GM12878 (cell line): ENCODE data around the gene ZBTB32. TPM values are rescaled to one million over a fixed set of nuclear protein-coding genes. Genes with fewer than 3 reads are reported as not detected.

Experiments
- ATAC-seq: fragments of 200-7000 bp; cut with Tn5 transposase; 3 replicates; pipeline ENCODE4 v1.9.1; 2020; ENCODE audit warnings: mild to moderate bottlenecking, moderate library complexity
- BruUV-seq: library from RNA; stranded (reverse); fragments of 400-500 nt; replicated peaks from 2 replicates; lab custom pipeline; 2021; lab: Mats Ljungman, UMichigan
- CTCF ChIA-PET: fragments of 300-600 bp; sonication (Branson Sonifier 250); formaldehyde crosslinking; extraction: SDS; loops from one replicate; lab custom pipeline; 2021; ENCODE audit warnings: inconsistent platforms; lab: Yijun Ruan, JAX
- POLR2A ChIA-PET: fragments of 350-600 bp; formaldehyde crosslinking; extraction: SDS; loops from one replicate; lab custom pipeline; 2021; ENCODE audit warnings: inconsistent platforms; lab: Charles Lee
- RAD21 ChIA-PET: fragments of 300-600 bp; sonication (Branson Sonifier 250); formaldehyde crosslinking; loops from one replicate; lab custom pipeline; 2023; ENCODE audit warnings: antibody characterized with exemption; ENCODE audit not compliant: unreplicated experiment; lab: Charles Lee
- SMC1A ChIA-PET: fragments of 300-600 bp; sonication (Branson Sonifier 250); formaldehyde crosslinking; loops from one replicate; lab custom pipeline; 2023; ENCODE audit not compliant: unreplicated experiment, uncharacterized antibody; lab: Charles Lee
- DNase-seq: peaks from one replicate; pipeline ENCODE4 v3.0.0-alpha.2; 2011; ENCODE audit warnings: low read depth, low spot score
- FAIRE-seq: peaks from 3 replicates; lab custom pipeline; 2011; peaks lifted over from hg19 to GRCh38; lab: Jason Lieb, UNC
- H2AFZ ChIP-seq: 2 replicates; pipeline ENCODE4 v1.6.0; 2011; ENCODE audit warnings: low read depth, low read length, control low read depth; ENCODE audit not compliant: control insufficient read depth
- H3K27ac ChIP-seq: 2 replicates; pipeline ENCODE4 v1.5.1; 2011; ENCODE audit warnings: control low read depth; ENCODE audit not compliant: control insufficient read depth, insufficient read depth
- H3K27me3 ChIP-seq, 2 experiments: replicated peaks in 1 of 2; 2 replicates each; pipeline versions ENCODE4 v1.6.0 to v1.6.1; 2011; ENCODE audit warnings: low read length in 1 of 2; ENCODE audit not compliant: control insufficient read depth in 2 of 2, insufficient read depth in 2 of 2
- H3K36me3 ChIP-seq, 2 experiments: 2 replicates each; pipeline ENCODE4 v1.5.1; 2011; ENCODE audit warnings: low read length in 1 of 2; ENCODE audit not compliant: control insufficient read depth in 2 of 2, insufficient read depth in 2 of 2
- H3K4me1 ChIP-seq: 2 replicates; pipeline ENCODE4 v1.6.1; 2011; ENCODE audit warnings: mild to moderate bottlenecking, low read length, moderate library complexity, mixed read lengths; ENCODE audit not compliant: control insufficient read depth, insufficient read depth
- H3K4me2 ChIP-seq: 2 replicates; pipeline ENCODE4 v1.6.0; 2011; ENCODE audit warnings: control low read depth; ENCODE audit not compliant: control insufficient read depth, insufficient read depth
- H3K4me3 ChIP-seq: fragments of 200-600 bp; sonication (generic); 2 replicates; pipeline ENCODE4 v1.5.1; 2016
- H3K79me2 ChIP-seq: 2 replicates; pipeline ENCODE4 v1.6.0; 2011; ENCODE audit warnings: low read length; ENCODE audit not compliant: control insufficient read depth, insufficient read depth
- H3K9ac ChIP-seq: 2 replicates; pipeline ENCODE4 v1.8.0; 2011; ENCODE audit warnings: low read length, control low read depth, mixed read lengths; ENCODE audit not compliant: control insufficient read depth, insufficient read depth
- H3K9me3 ChIP-seq: replicated peaks from 3 replicates; pipeline ENCODE4 v1.5.1; 2011; ENCODE audit warnings: mild to moderate bottlenecking, low read length; ENCODE audit not compliant: control insufficient read depth, insufficient read depth
- H4K20me1 ChIP-seq: 2 replicates; pipeline ENCODE4 v1.6.0; 2011; ENCODE audit not compliant: control insufficient read depth, insufficient read depth
- BCL11A ChIP-seq: IDR thresholded peaks from 2 replicates; pipeline ENCODE4 v1.6.1; 2011; ENCODE audit warnings: low read depth, low read length
- CHD4 ChIP-seq: fragments of 200-600 bp; sonication (generic); IDR thresholded peaks from 2 replicates; pipeline ENCODE4 v1.6.1; 2016; ENCODE audit warnings: mild to moderate bottlenecking
- FOS ChIP-seq: IDR thresholded peaks from 3 replicates; pipeline ENCODE4 v1.6.1; 2011; ENCODE audit warnings: borderline replicate concordance; ENCODE audit not compliant: insufficient read length; ENCODE audit errors: extremely low read depth
- MXI1 ChIP-seq: fragments of 150-350 bp; IDR thresholded peaks from 2 replicates; pipeline ENCODE4 v1.6.1; 2011; ENCODE audit warnings: low read depth, mild to moderate bottlenecking, inconsistent platforms, low read length, improper control_type of control experiment
- NFYB ChIP-seq: IDR thresholded peaks from 2 replicates; pipeline ENCODE4 v1.6.1; 2011; ENCODE audit warnings: low read depth, mild to moderate bottlenecking, low read length, improper control_type of control experiment, moderate library complexity; ENCODE audit not compliant: insufficient read depth
- RAD51 ChIP-seq: fragments of 450-650 bp; IDR thresholded peaks from 2 replicates; pipeline ENCODE4 v1.6.1; 2016; ENCODE audit warnings: moderate library complexity, mild to moderate bottlenecking, inconsistent platforms
- SMC3 ChIP-seq: IDR thresholded peaks from 2 replicates; pipeline ENCODE4 v1.6.1; 2011; ENCODE audit warnings: low read length, improper control_type of control experiment, borderline replicate concordance
- SREBF2 ChIP-seq: IDR thresholded peaks from 2 replicates; pipeline ENCODE4 v1.6.1; 2012; ENCODE audit warnings: mild to moderate bottlenecking, low read length
- ZNF622 ChIP-seq: fragments of 450-650 bp; IDR thresholded peaks from 2 replicates; pipeline ENCODE4 v1.6.1; 2017; ENCODE audit warnings: mild to moderate bottlenecking, inconsistent platforms
- WGBS: methylation state at CpG from one replicate; pipeline ENCODE4 v1.1.6; 2016; ENCODE audit warnings: low lambda C conversion rate; ENCODE audit not compliant: insufficient replicate concordance, insufficient coverage; ENCODE audit errors: missing lambda C conversion rate; 5-methylcytosine and 5-hydroxymethylcytosine counted together
- in situ Hi-C: fragments of 300-500 bp; cut with MboI; formaldehyde crosslinking; loops from 9 replicates; pipeline ENCODE4 v1.14.3; 2018; ENCODE audit warnings: mixed read lengths
- intact Hi-C: fragments of 100-400 bp; cut with micrococcal nuclease; formaldehyde crosslinking; loops from one replicate; pipeline ENCODE4 v1.14.2; 2022; ENCODE audit not compliant: unreplicated experiment
- polyA plus RNA-seq, 11 experiments: library from polyadenylated mRNA; depleted of rRNA in 4 of 11; unstranded in 6 of 11; stranded (reverse) in 5 of 11; fragments of >200 nt; fragmentation: Nextera tagmentation in 4 of 11; fragmentation: Illumina TruSeq in 1 of 11; extraction: Ambion mirVana in 4 of 11; extraction: Trizol in 1 of 11; gene quantifications; 1 replicate in 1 of 11; 2 replicates in 10 of 11; pipeline versions ENCODE4 v1.2.1 to v1.2.3, GENCODE V29; 2011 to 2016; ENCODE audit warnings: inconsistent platforms in 2 of 11, missing spikeins in 2 of 11, low read depth in 1 of 11
- total RNA-seq, 4 experiments: library from RNA; depleted of rRNA in 3 of 4; stranded (reverse); fragments of >200 nt in 3 of 4; fragmentation: Illumina TruSeq in 1 of 4; extraction: Trizol in 1 of 4; gene quantifications; 2 replicates each; pipeline versions ENCODE4 v1.2.1 to v1.2.3, GENCODE V29; 2013 to 2021
- TF ChIP-seq, protein P1 (sequence below): IDR thresholded peaks from 2 replicates; pipeline ENCODE4 v1.6.1; 2011; ENCODE audit warnings: borderline replicate concordance, low read depth, mild to moderate bottlenecking, moderate library complexity, low read length; ENCODE audit not compliant: insufficient read depth, poor library complexity, severe bottlenecking
- TF ChIP-seq, protein P2 (sequence below): IDR thresholded peaks from 2 replicates; pipeline ENCODE4 v1.6.1; 2011; ENCODE audit warnings: low read depth, low read length, improper control_type of control experiment, borderline replicate concordance
- TF ChIP-seq, protein P3 (sequence below): fragments of 450-650 bp; IDR thresholded peaks from 2 replicates; pipeline ENCODE4 v1.6.1; 2014; ENCODE audit warnings: mild to moderate bottlenecking

The ZBTB32 gene
- total and polyA plus RNA-seq, 10 of the 15 experiments (the other 5 are each of a cell fraction or from before 2014, with no cell fraction given), result 1.0 to 46.7 (median 16.0) TPM

DNA sequence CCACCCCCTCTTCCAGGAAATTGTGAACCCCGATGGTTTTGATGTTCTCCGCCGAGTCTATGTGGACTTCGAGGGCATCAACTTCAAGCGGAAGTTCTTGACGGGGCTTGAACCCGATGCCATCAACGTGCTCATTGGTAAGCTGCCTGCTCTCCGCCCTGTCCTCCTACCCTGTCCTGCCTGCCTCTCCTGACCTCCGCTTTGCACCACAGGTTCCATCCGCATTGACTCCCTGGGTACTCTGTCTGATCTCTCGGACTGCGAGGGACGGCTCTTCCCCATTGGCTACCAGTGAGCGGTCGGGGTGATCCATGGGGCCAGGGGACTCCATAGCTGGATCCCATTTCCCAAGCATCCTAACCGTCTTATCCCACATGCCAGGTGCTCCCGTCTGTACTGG, 26.0 kb downstream of the ZBTB32 start (continued):
- TF ChIP-seq, protein P1, sequence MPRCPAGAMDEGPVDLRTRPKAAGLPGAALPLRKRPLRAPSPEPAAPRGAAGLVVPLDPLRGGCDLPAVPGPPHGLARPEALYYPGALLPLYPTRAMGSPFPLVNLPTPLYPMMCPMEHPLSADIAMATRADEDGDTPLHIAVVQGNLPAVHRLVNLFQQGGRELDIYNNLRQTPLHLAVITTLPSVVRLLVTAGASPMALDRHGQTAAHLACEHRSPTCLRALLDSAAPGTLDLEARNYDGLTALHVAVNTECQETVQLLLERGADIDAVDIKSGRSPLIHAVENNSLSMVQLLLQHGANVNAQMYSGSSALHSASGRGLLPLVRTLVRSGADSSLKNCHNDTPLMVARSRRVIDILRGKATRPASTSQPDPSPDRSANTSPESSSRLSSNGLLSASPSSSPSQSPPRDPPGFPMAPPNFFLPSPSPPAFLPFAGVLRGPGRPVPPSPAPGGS, result no peak
- TF ChIP-seq, all 136 proteins: peak for 0

DNA sequence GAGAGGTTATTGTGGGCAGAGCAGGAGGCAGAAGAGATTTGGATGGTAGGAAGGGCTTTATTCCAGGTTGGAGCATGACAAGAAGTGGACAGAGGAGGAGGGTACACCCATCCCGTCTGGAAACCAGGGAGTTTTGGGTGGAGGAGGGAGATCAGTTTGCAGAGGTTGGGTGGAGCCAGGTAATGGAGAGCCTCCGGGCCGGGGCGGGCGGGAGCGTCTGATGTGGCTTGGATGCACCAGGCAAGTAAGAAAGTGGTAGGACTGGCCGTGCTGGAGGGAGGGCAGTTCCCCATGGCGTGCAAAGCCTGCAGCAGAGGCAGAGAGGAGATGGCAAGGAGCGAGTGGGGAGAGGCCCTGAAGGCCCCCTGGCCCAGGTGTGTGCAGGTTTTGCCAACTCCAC, 27.0 kb downstream of the ZBTB32 start:
- H3K9me3 ChIP-seq, result no peaks in the 10 kb centered on the region
- 78% methylated on average over 6 of the region's 9 CpGs for WGBS

More for the DNA sequence above, 27.0 kb downstream of the ZBTB32 start:
- in situ Hi-C loops (no loop called here), intact Hi-C loops (no loop called here)
- RAD21 ChIA-PET, result no interaction called here
- Histone ChIP-seq H3K79me2 (no peaks in the 10 kb centered on the region), H3K4me3 (no peak overlapping the region), H3K27ac (no peak overlapping the region), H3K9ac (no peak overlapping the region), H3K36me3 (peaks cover 14 to 40% of the 10 kb centered on the region in 2 experiments), H3K4me1 (no peaks in the 10 kb centered on the region), H4K20me1 (no peaks in the 10 kb centered on the region), H2AFZ (no peak overlapping the region), H3K27me3 (no peaks in the 10 kb centered on the region), H3K4me2 (no peak overlapping the region)
- DNase-seq (no peak), ATAC-seq (no peak), FAIRE-seq (no peak)
- TF ChIP-seq CHD4, result no peak
- TF ChIP-seq, protein P2, sequence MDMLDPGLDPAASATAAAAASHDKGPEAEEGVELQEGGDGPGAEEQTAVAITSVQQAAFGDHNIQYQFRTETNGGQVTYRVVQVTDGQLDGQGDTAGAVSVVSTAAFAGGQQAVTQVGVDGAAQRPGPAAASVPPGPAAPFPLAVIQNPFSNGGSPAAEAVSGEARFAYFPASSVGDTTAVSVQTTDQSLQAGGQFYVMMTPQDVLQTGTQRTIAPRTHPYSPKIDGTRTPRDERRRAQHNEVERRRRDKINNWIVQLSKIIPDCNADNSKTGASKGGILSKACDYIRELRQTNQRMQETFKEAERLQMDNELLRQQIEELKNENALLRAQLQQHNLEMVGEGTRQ, result no peak
- TF ChIP-seq ZNF622, result no peak
- TF ChIP-seq, protein P3, sequence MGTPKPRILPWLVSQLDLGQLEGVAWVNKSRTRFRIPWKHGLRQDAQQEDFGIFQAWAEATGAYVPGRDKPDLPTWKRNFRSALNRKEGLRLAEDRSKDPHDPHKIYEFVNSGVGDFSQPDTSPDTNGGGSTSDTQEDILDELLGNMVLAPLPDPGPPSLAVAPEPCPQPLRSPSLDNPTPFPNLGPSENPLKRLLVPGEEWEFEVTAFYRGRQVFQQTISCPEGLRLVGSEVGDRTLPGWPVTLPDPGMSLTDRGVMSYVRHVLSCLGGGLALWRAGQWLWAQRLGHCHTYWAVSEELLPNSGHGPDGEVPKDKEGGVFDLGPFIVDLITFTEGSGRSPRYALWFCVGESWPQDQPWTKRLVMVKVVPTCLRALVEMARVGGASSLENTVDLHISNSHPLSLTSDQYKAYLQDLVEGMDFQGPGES, result no peak
- no peak for TF ChIP-seq MXI1
- TF ChIP-seq NFYB, result no peak
- TF ChIP-seq FOS, result no peak
- TF ChIP-seq BCL11A, result no peak
- no peak for TF ChIP-seq SREBF2
- no peak for TF ChIP-seq SMC3
- no peak for TF ChIP-seq RAD51
- SMC1A ChIA-PET, result no interaction called here
- BruUV-seq, result no TSS peak
- CTCF ChIA-PET, result no interaction called here
- POLR2A ChIA-PET, result no interaction called here
